ENCODE results near the gene KLK7.
"Not testable (repeated sequence)": the region's sequence is repeated elsewhere in the genome, so short reads cannot be mapped to it uniquely, and the experiment has no call there.

The KLK7 gene

DNA sequence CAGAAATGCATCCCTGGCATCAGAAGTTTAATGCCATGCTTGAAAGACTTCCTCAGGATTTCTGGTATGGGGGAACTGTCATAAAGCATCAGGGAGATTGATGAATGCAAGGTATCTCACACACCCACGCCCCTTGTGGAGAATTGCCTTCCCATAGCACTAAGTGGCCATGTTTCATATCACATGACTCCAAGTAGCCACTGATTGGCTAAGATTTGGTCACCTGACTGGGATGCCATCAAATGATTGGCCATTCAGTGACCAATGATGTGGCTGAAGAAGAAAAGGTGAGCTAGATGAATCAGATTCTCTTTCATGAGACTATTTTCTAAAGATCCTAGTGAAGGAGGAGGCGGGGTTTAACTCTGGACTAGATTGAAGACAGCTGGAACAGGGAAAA lies 10.4 kb upstream of the KLK7 start:
- H2AFZ ChIP-seq (ENCODE audit: low read length) = no peak overlapping the region

DNA sequence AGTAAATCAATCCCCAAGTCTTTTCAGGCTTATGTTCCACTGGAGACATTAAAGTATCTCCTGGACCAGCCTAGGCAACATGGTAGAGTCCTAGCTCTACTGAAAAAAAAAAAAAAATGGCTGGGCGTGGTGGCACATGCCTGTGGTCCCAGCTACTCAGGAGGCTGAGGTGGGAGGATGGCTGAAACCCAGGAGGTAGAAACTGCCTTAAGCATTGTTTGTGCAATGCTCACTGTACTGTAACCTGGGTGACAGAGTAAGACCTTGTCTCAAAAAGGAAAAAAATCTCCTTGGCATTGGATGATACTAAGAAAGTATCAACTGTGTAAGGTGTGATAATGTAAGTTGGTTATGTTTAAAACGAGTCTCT lies 8.9 kb upstream of the KLK7 start:
- H2AFZ ChIP-seq (ENCODE audit: low read length) = no peak overlapping the region
- no peaks in the 10 kb centered on the region; the same call in 1 of the 2 replicates for H3K9me3 ChIP-seq (ENCODE audit: insufficient read depth, low read depth, low read length)
- H3F3A ChIP-seq (ENCODE audit: low read depth) = no peaks in the 10 kb centered on the region
- H4K20me1 ChIP-seq (ENCODE audit: insufficient read depth, low read length, poor library complexity, severe bottlenecking) = no peaks in the 10 kb centered on the region
- H3K79me2 ChIP-seq (ENCODE audit: insufficient read depth, low read length) = no peaks in the 10 kb centered on the region
- TF ChIP-seq, protein P1, sequence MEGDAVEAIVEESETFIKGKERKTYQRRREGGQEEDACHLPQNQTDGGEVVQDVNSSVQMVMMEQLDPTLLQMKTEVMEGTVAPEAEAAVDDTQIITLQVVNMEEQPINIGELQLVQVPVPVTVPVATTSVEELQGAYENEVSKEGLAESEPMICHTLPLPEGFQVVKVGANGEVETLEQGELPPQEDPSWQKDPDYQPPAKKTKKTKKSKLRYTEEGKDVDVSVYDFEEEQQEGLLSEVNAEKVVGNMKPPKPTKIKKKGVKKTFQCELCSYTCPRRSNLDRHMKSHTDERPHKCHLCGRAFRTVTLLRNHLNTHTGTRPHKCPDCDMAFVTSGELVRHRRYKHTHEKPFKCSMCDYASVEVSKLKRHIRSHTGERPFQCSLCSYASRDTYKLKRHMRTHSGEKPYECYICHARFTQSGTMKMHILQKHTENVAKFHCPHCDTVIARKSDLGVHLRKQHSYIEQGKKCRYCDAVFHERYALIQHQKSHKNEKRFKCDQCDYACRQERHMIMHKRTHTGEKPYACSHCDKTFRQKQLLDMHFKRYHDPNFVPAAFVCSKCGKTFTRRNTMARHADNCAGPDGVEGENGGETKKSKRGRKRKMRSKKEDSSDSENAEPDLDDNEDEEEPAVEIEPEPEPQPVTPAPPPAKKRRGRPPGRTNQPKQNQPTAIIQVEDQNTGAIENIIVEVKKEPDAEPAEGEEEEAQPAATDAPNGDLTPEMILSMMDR (conservative IDR thresholded peaks at IDR 0.05; ENCODE audit: low read length) = no peak
- no peaks in the 10 kb centered on the region for H3K4me1 ChIP-seq (ENCODE audit: insufficient read depth, low read length, poor library complexity, severe bottlenecking)
- no peaks in the 10 kb centered on the region for H3K9me2 ChIP-seq (replicated peaks; ENCODE audit: low read depth, low read length)
- H3K9ac ChIP-seq (ENCODE audit: low read depth, low read length, poor library complexity, severe bottlenecking) = no peak overlapping the region
- no peak overlapping the region for H3K4me3 ChIP-seq (ENCODE audit: low read length, poor library complexity, severe bottlenecking)
- no peak overlapping the region for H3K4me2 ChIP-seq (ENCODE audit: low read depth, low read length, poor library complexity, severe bottlenecking)
- no peaks in the 10 kb centered on the region for H3K27me3 ChIP-seq (ENCODE audit: insufficient read depth, low read length, poor library complexity, severe bottlenecking)
- H3K36me3 ChIP-seq (ENCODE audit: insufficient read depth, low read length) = no peaks in the 10 kb centered on the region

More for the DNA sequence above, 10.4 kb upstream of the KLK7 start:
- Histone ChIP-seq H3K9ac (ENCODE audit: low read depth, low read length, poor library complexity, severe bottlenecking) (no peak overlapping the region), H3K9me2 (replicated peaks; ENCODE audit: low read depth, low read length) (no peaks in the 10 kb centered on the region), H3K4me3 (ENCODE audit: low read length, poor library complexity, severe bottlenecking) (no peak overlapping the region), H3K4me1 (ENCODE audit: insufficient read depth, low read length, poor library complexity, severe bottlenecking) (no peaks in the 10 kb centered on the region), H3K9me3 (ENCODE audit: insufficient read depth, low read depth, low read length) (no peaks in the 10 kb centered on the region; the same call in 1 of the 2 replicates), H3F3A (ENCODE audit: low read depth) (no peaks in the 10 kb centered on the region), H4K20me1 (ENCODE audit: insufficient read depth, low read length, poor library complexity, severe bottlenecking) (no peaks in the 10 kb centered on the region), H3K79me2 (ENCODE audit: insufficient read depth, low read length) (no peaks in the 10 kb centered on the region), H3K4me2 (ENCODE audit: low read depth, low read length, poor library complexity, severe bottlenecking) (no peak overlapping the region), H3K27me3 (ENCODE audit: insufficient read depth, low read length, poor library complexity, severe bottlenecking) (no peaks in the 10 kb centered on the region), H3K36me3 (ENCODE audit: insufficient read depth, low read length) (no peaks in the 10 kb centered on the region)
- TF ChIP-seq EZH2phosphoT487 (IDR thresholded peaks at IDR 0.05; ENCODE audit: borderline replicate concordance) = no peak
- TF ChIP-seq, protein P1 (conservative IDR thresholded peaks at IDR 0.05; ENCODE audit: low read length) = no peak

DNA sequence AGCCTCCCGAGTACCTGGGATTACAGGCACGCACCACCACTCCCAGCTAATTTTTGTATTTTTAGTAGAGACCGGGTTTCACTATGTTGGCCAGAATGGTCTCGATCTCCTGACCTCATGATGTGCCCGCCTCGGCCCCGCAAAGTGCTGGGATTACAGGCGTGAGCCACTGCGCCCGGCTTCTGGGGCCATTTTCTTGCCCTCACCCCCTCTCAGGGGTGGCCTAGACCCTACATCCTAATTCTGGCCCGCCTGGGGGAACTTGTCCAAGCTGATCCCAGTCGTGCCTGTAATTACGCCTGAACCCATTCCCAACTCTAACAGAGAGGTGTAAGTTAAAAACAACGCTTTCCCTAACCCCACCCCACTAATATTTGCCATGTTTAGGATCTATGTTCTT lies 699 bp upstream of the KLK7 start:
- H3K9me2 ChIP-seq (replicated peaks; ENCODE audit: low read depth, low read length); H3K79me2 ChIP-seq (ENCODE audit: insufficient read depth, low read length); H3K9ac ChIP-seq (ENCODE audit: low read depth, low read length, poor library complexity, severe bottlenecking); H4K20me1 ChIP-seq (ENCODE audit: insufficient read depth, low read length, poor library complexity, severe bottlenecking); H3K4me3 ChIP-seq (ENCODE audit: low read length, poor library complexity, severe bottlenecking); H2AFZ ChIP-seq (ENCODE audit: low read length); H3K4me1 ChIP-seq (ENCODE audit: insufficient read depth, low read length, poor library complexity, severe bottlenecking); H3K4me2 ChIP-seq (ENCODE audit: low read depth, low read length, poor library complexity, severe bottlenecking); H3F3A ChIP-seq (ENCODE audit: low read depth); H3K27me3 ChIP-seq (ENCODE audit: insufficient read depth, low read length, poor library complexity, severe bottlenecking); H3K9me3 ChIP-seq (ENCODE audit: insufficient read depth, low read depth, low read length); H3K36me3 ChIP-seq (ENCODE audit: insufficient read depth, low read length): not testable (repeated sequence)

DNA sequence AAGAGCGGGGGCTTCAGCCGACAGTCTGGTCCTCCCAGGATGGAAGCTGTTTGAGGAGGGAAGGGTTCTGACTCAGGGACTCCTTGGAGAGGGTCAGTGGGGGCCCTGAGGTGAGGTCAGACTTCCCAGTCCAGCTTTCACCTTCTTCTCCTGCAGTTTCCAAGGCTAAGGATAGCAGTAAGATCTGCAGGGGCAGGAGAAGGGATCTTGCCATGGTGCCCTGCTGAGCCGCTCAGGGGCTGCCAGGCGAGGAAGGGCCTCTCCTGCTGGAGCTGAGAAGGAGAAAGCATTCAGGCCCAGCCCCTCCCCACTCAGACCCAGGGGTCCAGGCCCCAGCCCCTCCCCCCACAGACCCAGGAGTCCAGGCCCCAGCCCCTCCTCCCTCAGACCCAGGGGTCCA lies 1.5 kb downstream of the KLK7 start:
- H3K4me3 ChIP-seq (ENCODE audit: low read length, poor library complexity, severe bottlenecking) = no peak overlapping the region
- no peaks in the 10 kb centered on the region for H3K9me2 ChIP-seq (replicated peaks; ENCODE audit: low read depth, low read length)
- no peaks in the 10 kb centered on the region for H3K79me2 ChIP-seq (ENCODE audit: insufficient read depth, low read length)
- H3K9me3 ChIP-seq (ENCODE audit: insufficient read depth, low read depth, low read length) = no peaks in the 10 kb centered on the region; the same call in 1 of the 2 replicates
- H3K4me1 ChIP-seq (ENCODE audit: insufficient read depth, low read length, poor library complexity, severe bottlenecking) = no peaks in the 10 kb centered on the region
- H3F3A ChIP-seq (ENCODE audit: low read depth) = no peaks in the 10 kb centered on the region
- no peak for TF ChIP-seq EZH2phosphoT487 (IDR thresholded peaks at IDR 0.05; ENCODE audit: borderline replicate concordance)
- TF ChIP-seq, protein P1 (conservative IDR thresholded peaks at IDR 0.05; ENCODE audit: low read length) = no peak
- H2AFZ ChIP-seq (ENCODE audit: low read length) = no peak overlapping the region
- H4K20me1 ChIP-seq (ENCODE audit: insufficient read depth, low read length, poor library complexity, severe bottlenecking) = no peaks in the 10 kb centered on the region
- H3K27me3 ChIP-seq (ENCODE audit: insufficient read depth, low read length, poor library complexity, severe bottlenecking) = no peaks in the 10 kb centered on the region
- no peaks in the 10 kb centered on the region for H3K36me3 ChIP-seq (ENCODE audit: insufficient read depth, low read length)
- H3K4me2 ChIP-seq (ENCODE audit: low read depth, low read length, poor library complexity, severe bottlenecking) = no peak overlapping the region
- no peak overlapping the region for H3K9ac ChIP-seq (ENCODE audit: low read depth, low read length, poor library complexity, severe bottlenecking)

Measured in Loucy (cell line).